ENCODE measurements around the gene GSG1L. TPM values are rescaled to one million over a fixed set of nuclear protein-coding genes. Genes with fewer than 3 reads are reported as not detected.

GSG1L gene
- total RNA-seq, 1 donor from 2014 or later: not detected

- no peak for DNase-seq
- Mint-ChIP-seq H3K36me3 (ENCODE audit: low read depth) (no peaks in the 10 kb centered on the region), H3K27ac (no peak overlapping the region), H3K9me3 (no peaks in the 10 kb centered on the region), H3K4me1 (no peaks in the 10 kb centered on the region), H3K4me3 (no peak overlapping the region), H3K27me3 (no peaks in the 10 kb centered on the region)
- intact Hi-C loops (cut with micrococcal nuclease): no loop called here
Observed at GRCh38 chr16:27739606-27740357, 323.7 kb downstream of the GSG1L start.

- no peaks in the 10 kb centered on the region for H3K4me1 Mint-ChIP-seq
- H3K27ac Mint-ChIP-seq: no peak overlapping the region
- no peaks in the 10 kb centered on the region for H3K36me3 Mint-ChIP-seq (ENCODE audit: low read depth)
- DNase-seq: no peak
- no peaks in the 10 kb centered on the region for H3K9me3 Mint-ChIP-seq
- no peak overlapping the region for H3K4me3 Mint-ChIP-seq
- H3K27me3 Mint-ChIP-seq: no peaks in the 10 kb centered on the region
- intact Hi-C loops (cut with micrococcal nuclease): no loop called here
Observed at GRCh38 chr16:27738596-27738995, 324.9 kb downstream of the GSG1L start.

Other genes with a start within 250 kb of the GSG1L start
- gene XPO6, start 148.3 kb upstream of the GSG1L start, total RNA-seq: 230 and 245 TPM in 2 replicates
- gene SBK1, start 228.8 kb upstream of the GSG1L start, total RNA-seq: 0.85 and 1.5 TPM in 2 replicates